K562 (cell line): ENCODE results near the gene RABL6. TPM values are rescaled to one million over a fixed set of nuclear protein-coding genes. Genes with fewer than 3 reads are reported as not detected.
A peak's percentile ranks its signal among the peaks of the same experiment; 100 is the strongest.

Source experiments
- ATAC-seq: fragments of 200-7000 bp; cut with Tn5 transposase; 3 replicates; pipeline ENCODE4 v1.9.1; 2020; ENCODE audit warnings: moderate library complexity
- BruUV-seq: library from RNA; stranded (reverse); fragments of 400-500 nt; replicated peaks from 2 replicates; lab custom pipeline; 2021; lab: Mats Ljungman, UMichigan
- CTCF ChIA-PET: fragments of 300-600 bp; formaldehyde crosslinking; extraction: SDS; loops from one replicate; lab custom pipeline; 2021; ENCODE audit warnings: low intra/inter-chr PET ratio; lab: Yijun Ruan, JAX
- POLR2A ChIA-PET: fragments of 300-600, 350-650 bp; sonication (Branson Sonifier 250); formaldehyde crosslinking; extraction: SDS; loops from one replicate; lab custom pipeline; 2021; ENCODE audit warnings: antibody characterized with exemption, inconsistent platforms; lab: Yijun Ruan, JAX
- DNase-seq, 4 experiments: peaks; one replicate each; pipeline versions ENCODE4 v3.0.0 to v3.0.0-alpha.2; 2011 to 2018; ENCODE audit warnings: low spot score in 3 of 4, mixed read lengths in 3 of 4; ENCODE audit errors: extremely low read depth in 1 of 4
- FAIRE-seq: peaks from 2 replicates; lab custom pipeline; 2011; peaks lifted over from hg19 to GRCh38; lab: Jason Lieb, UNC
- H2AFZ ChIP-seq: 2 replicates; pipeline ENCODE4 v1.6.0; 2011; ENCODE audit warnings: low read depth, low read length, control low read depth, inconsistent platforms
- H3K27ac ChIP-seq: fragments of 200-600 bp; 3 replicates; pipeline ENCODE4 v1.8.0; 2011; ENCODE audit warnings: low read depth, mild to moderate bottlenecking, control low read depth, inconsistent platforms, low read length, moderate library complexity, mixed read lengths; ENCODE audit errors: extremely low read depth
- H3K27me3 ChIP-seq, 2 experiments: fragments of 300-600 bp in 1 of 2; 2 replicates in 1 of 2; 3 replicates in 1 of 2; pipeline versions ENCODE4 v1.6.0 to v1.8.0; 2011; ENCODE audit warnings: inconsistent platforms in 2 of 2, low read length in 2 of 2, mild to moderate bottlenecking in 1 of 2, mixed read lengths in 1 of 2, moderate library complexity in 1 of 2; ENCODE audit not compliant: control insufficient read depth in 2 of 2, insufficient read depth in 2 of 2
- H3K36me3 ChIP-seq: fragments of 300-600 bp; 3 replicates; pipeline ENCODE4 v1.8.0; 2011; ENCODE audit warnings: mild to moderate bottlenecking, low read length, inconsistent platforms; ENCODE audit not compliant: control insufficient read depth, insufficient read depth
- H3K4me1 ChIP-seq, 2 experiments: fragments of 200-600 bp in 1 of 2; replicated peaks in 1 of 2; 2 replicates in 1 of 2; 3 replicates in 1 of 2; pipeline versions ENCODE4 v1.5.1 to v1.8.0; 2011; ENCODE audit warnings: inconsistent platforms in 2 of 2, low read length in 2 of 2, mild to moderate bottlenecking in 1 of 2, mixed read lengths in 1 of 2, moderate library complexity in 1 of 2; ENCODE audit not compliant: control insufficient read depth in 2 of 2, insufficient read depth in 2 of 2
- H3K4me2 ChIP-seq: 2 replicates; pipeline ENCODE4 v1.6.1; 2011; ENCODE audit warnings: low read length, control low read depth, inconsistent platforms, mixed read lengths; ENCODE audit not compliant: insufficient read depth
- H3K4me3 ChIP-seq: fragments of 200-600 bp; sonication (generic), shearing (Covaris generic); 2 replicates; pipeline ENCODE4 v1.5.1; 2016; ENCODE audit warnings: control low read depth, inconsistent platforms
- H3K79me2 ChIP-seq: fragments of 200-600 bp; 3 replicates; pipeline ENCODE4 v1.8.0; 2011; ENCODE audit warnings: low read length, inconsistent platforms; ENCODE audit not compliant: control insufficient read depth, insufficient read depth
- H3K9ac ChIP-seq, 2 experiments: 2 replicates each; pipeline versions ENCODE4 v1.6.0 to v1.6.1; 2011; ENCODE audit warnings: low read depth in 2 of 2, low read length in 2 of 2, control low read depth in 1 of 2, inconsistent platforms in 1 of 2, mild to moderate bottlenecking in 1 of 2, mixed read lengths in 1 of 2; ENCODE audit not compliant: insufficient read depth in 1 of 2
- H3K9me1 ChIP-seq: one replicate; pipeline ENCODE4 v1.6.0; 2011; ENCODE audit warnings: inconsistent platforms, mild to moderate bottlenecking, low read length, moderate library complexity; ENCODE audit not compliant: control insufficient read depth, insufficient read depth
- H3K9me3 ChIP-seq: replicated peaks from 2 replicates; pipeline ENCODE4 v1.5.1; 2011; ENCODE audit warnings: low read depth, low read length, inconsistent platforms; ENCODE audit not compliant: control insufficient read depth, insufficient read depth
- H4K20me1 ChIP-seq: replicated peaks from 2 replicates; pipeline ENCODE4 v1.6.1; 2011; ENCODE audit warnings: low read length, inconsistent platforms, mixed read lengths; ENCODE audit not compliant: control insufficient read depth, insufficient read depth
- ATF1 ChIP-seq, 2 experiments: fragments of 450-650 bp in 1 of 2; IDR thresholded peaks; 2 replicates each; pipeline ENCODE4 v1.6.1; 2016; ENCODE audit warnings: missing compliant biosample characterization in 1 of 2, missing genetic modification characterization in 1 of 2
- ATF7 ChIP-seq: fragments of 450-650 bp; IDR thresholded peaks from 2 replicates; pipeline ENCODE4 v1.7.1; 2014; ENCODE audit warnings: mild to moderate bottlenecking, moderate library complexity
- CBX5 ChIP-seq: IDR thresholded peaks from 2 replicates; pipeline ENCODE4 v1.6.1; 2014; ENCODE audit warnings: low read depth, borderline replicate concordance
- HDAC2 ChIP-seq: fragments of 450-650 bp; IDR thresholded peaks from 2 replicates; pipeline ENCODE4 v1.6.1; 2016; ENCODE audit warnings: mild to moderate bottlenecking
- HNRNPH1 ChIP-seq: fragments of 200-400 bp; formaldehyde crosslinking; optimal IDR thresholded peaks from 2 replicates; pipeline ENCODE3; 2017; ENCODE audit warnings: low read depth, mild to moderate bottlenecking, low read length, moderate library complexity
- JUN ChIP-seq, 2 experiments: sonication (generic) in 1 of 2; formaldehyde crosslinking in 1 of 2; IDR thresholded peaks; 2 replicates each; pipeline versions ENCODE4 v1.6.1 to v1.8.0; 2012 to 2022; ENCODE audit warnings: borderline replicate concordance in 2 of 2, mild to moderate bottlenecking in 2 of 2, improper control_type of control experiment in 1 of 2, low read depth in 1 of 2, low read length in 1 of 2, missing genetic modification reagents in 1 of 2
- LEF1 ChIP-seq: fragments of 450-650 bp; IDR thresholded peaks from 2 replicates; pipeline ENCODE4 v1.6.1; 2016; ENCODE audit warnings: mild to moderate bottlenecking
- MBD2 ChIP-seq: sonication (generic); IDR thresholded peaks from 2 replicates; pipeline ENCODE4 v1.6.1; 2016; ENCODE audit warnings: low read depth, borderline replicate concordance
- RAD51 ChIP-seq: fragments of 450-650 bp; IDR thresholded peaks from 2 replicates; pipeline ENCODE4 v1.7.1; 2016; ENCODE audit warnings: low read depth, mild to moderate bottlenecking, borderline replicate concordance
- SETDB1 ChIP-seq: IDR thresholded peaks from one replicate; pipeline ENCODE4 v1.6.1; 2012; ENCODE audit warnings: low read length, control low read depth, inconsistent platforms
- SOX6 ChIP-seq: fragments of 450-650 bp; IDR thresholded peaks from 2 replicates; pipeline ENCODE4 v1.6.1; 2014; ENCODE audit warnings: mild to moderate bottlenecking
- SUPT5H ChIP-seq: fragments of 450-650 bp; IDR thresholded peaks from 2 replicates; pipeline ENCODE4 v1.6.1; 2016
- TCFL5 ChIP-seq: fragments of 250-450 bp; sonication (Bioruptor Pico); conservative IDR thresholded peaks from 2 replicates; pipeline ENCODE4 v1.6.1; 2021; ENCODE audit warnings: mild to moderate bottlenecking, moderate library complexity, matching md5 sums
- TEAD4 ChIP-seq, 2 experiments: sonication (generic) in 1 of 2; formaldehyde crosslinking in 1 of 2; IDR thresholded peaks; 2 replicates each; pipeline versions ENCODE4 v1.6.1 to v1.8.0; 2012 to 2022; ENCODE audit warnings: borderline replicate concordance in 1 of 2, inconsistent platforms in 1 of 2, low read length in 1 of 2, mild to moderate bottlenecking in 1 of 2, missing genetic modification reagents in 1 of 2
- ZNF766 ChIP-seq: fragments of 200-800 bp; sonication (Bioruptor generic); conservative IDR thresholded peaks from 2 replicates; pipeline ENCODE4 v1.6.1; 2016; ENCODE audit warnings: missing genetic modification characterization, missing compliant biosample characterization
- WGBS: fragments of 100-300 bp; shearing (Covaris generic); methylation state at CpG from one replicate; pipeline ENCODE4 v1.1.6; 2016; ENCODE audit warnings: low coverage, mixed read lengths; ENCODE audit not compliant: insufficient coverage; ENCODE audit errors: missing lambda C conversion rate; 5-methylcytosine and 5-hydroxymethylcytosine counted together
- in situ Hi-C: fragments of 300-500 bp; cut with MboI; formaldehyde crosslinking; loops from 4 replicates; pipeline ENCODE4 v1.15.0; 2018; ENCODE audit warnings: inconsistent platforms, mixed read lengths
- intact Hi-C: fragments of 100-400 bp; cut with micrococcal nuclease; formaldehyde crosslinking; loops from 2 replicates; pipeline ENCODE4 v1.14.2; 2022
- polyA plus RNA-seq, 8 experiments: library from polyadenylated mRNA; depleted of rRNA in 4 of 8; stranded (reverse) in 5 of 8; unstranded in 3 of 8; fragments of >200 nt; fragmentation: Nextera tagmentation in 2 of 8; fragmentation: Illumina TruSeq in 1 of 8; extraction: Ambion mirVana in 2 of 8; extraction: Trizol in 1 of 8; gene quantifications; 2 replicates each; pipeline versions ENCODE4 v1.2.1 to v1.2.3, GENCODE V29; 2011 to 2014; ENCODE audit warnings: inconsistent platforms in 1 of 8, missing spikeins in 1 of 8
- total RNA-seq, 7 experiments: library from RNA; depleted of rRNA in 6 of 7; stranded (reverse); fragments of >200 nt in 6 of 7; fragmentation: Illumina TruSeq in 2 of 7; extraction: Trizol in 2 of 7; gene quantifications; 2 replicates each; pipeline versions ENCODE4 v1.2.1 to v1.2.3, GENCODE V29; 2011 to 2021; ENCODE audit warnings: low replicate concordance in 1 of 7
- TF ChIP-seq, protein P1 (sequence below): fragments of 250-450 bp; sonication (Bioruptor Pico); IDR thresholded peaks from 2 replicates; pipeline ENCODE4 v1.9.0; 2021; ENCODE audit warnings: mild to moderate bottlenecking
- TF ChIP-seq, protein P2 (sequence below): IDR thresholded peaks from 3 replicates; pipeline ENCODE4 v1.6.1; 2011; ENCODE audit warnings: borderline replicate concordance, mild to moderate bottlenecking, moderate library complexity; ENCODE audit not compliant: insufficient read length; ENCODE audit errors: extremely low read depth
- TF ChIP-seq, protein P3 (sequence below): IDR thresholded peaks from 2 replicates; pipeline ENCODE4 v1.6.1; 2014; ENCODE audit warnings: antibody characterized with exemption

Gene RABL6
- total and polyA plus RNA-seq, 9 of the 15 experiments (the other 6 are each of a cell fraction or from before 2014, with no cell fraction given), result 5.6 to 181 (median 84.5) TPM

GRCh38 chr9:136784997-136785361 lies 22.8 kb upstream of the RABL6 start:
- peak overlapping the region; percentile 72 for H3K27ac ChIP-seq
- H3K9me3 ChIP-seq, result no peaks in the 10 kb centered on the region
- peak; percentile 85 for FAIRE-seq
- H2AFZ ChIP-seq, result peak overlapping the region; percentile 41
- ChIA-PET POLR2A (interaction anchor here (0.6 kb wide), 1 partner anchor 18 kb away, joined by 3 read pairs; no protein-coding TSS in a partner anchor), CTCF (interaction anchor here (1.0 to 1.3 kb wide), 4 partner anchors 14 to 21 kb away, joined by 3 to 4 read pairs (median 3); no protein-coding TSS in a partner anchor)
- intact Hi-C loops (loop anchor here (1.0 to 10.0 kb wide), 3 partner anchors 19 to 460 kb away; partner anchors contain the start of genes C8G and TUBB4B), in situ Hi-C loops (loop anchor here (25.0 kb wide), 1 partner anchor 452 kb away; the partner anchor contains the start of genes CYSRT1, RNF224, SLC34A3 and TUBB4B)
- H4K20me1 ChIP-seq, result no peaks in the 10 kb centered on the region
- H3K4me2 ChIP-seq, result peak overlapping the region; percentile 39; the same call in 1 of the 2 replicates
- BruUV-seq, result no TSS peak
- H3K4me1 ChIP-seq, result peaks cover 35 to 45% of the 10 kb centered on the region in 2 experiments
- no peaks in the 10 kb centered on the region for H3K27me3 ChIP-seq
- H3K4me3 ChIP-seq, result no peak overlapping the region
- H3K9me1 ChIP-seq, result no peaks in the 10 kb centered on the region
- peak; percentile 84 for ATAC-seq
- WGBS, result 5% methylated on average over 6 of the region's 6 CpGs
- H3K79me2 ChIP-seq, result no peaks in the 10 kb centered on the region
- peak overlapping the region in 1 of 2 experiments; percentile 47; a peak in 2 of 4 replicates for H3K9ac ChIP-seq
- DNase-seq, result peak; percentile 40 to 92 (median 55)
- H3K36me3 ChIP-seq, result no peaks in the 10 kb centered on the region
- TF ChIP-seq ZNF766 (CRISPR knock-in tag), result peak; percentile 34; the same call in 1 of the 2 replicates
- TF ChIP-seq TEAD4 (IDR thresholded peaks at IDR 0.05; ENCODE audit: low read length), result 0 out of 2 replicates have a peak, but pooled peaks have one; percentile 13
- TF ChIP-seq TEAD4 (CRISPR knock-in tag; IDR thresholded peaks at IDR 0.05; ENCODE audit: borderline replicate concordance), result no peak
- TF ChIP-seq, protein P1, sequence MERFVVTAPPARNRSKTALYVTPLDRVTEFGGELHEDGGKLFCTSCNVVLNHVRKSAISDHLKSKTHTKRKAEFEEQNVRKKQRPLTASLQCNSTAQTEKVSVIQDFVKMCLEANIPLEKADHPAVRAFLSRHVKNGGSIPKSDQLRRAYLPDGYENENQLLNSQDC (CRISPR knock-in tag), result no peak
- TF ChIP-seq CBX5, result no peak
- TF ChIP-seq HNRNPH1, result no peak
- TF ChIP-seq, protein P2, sequence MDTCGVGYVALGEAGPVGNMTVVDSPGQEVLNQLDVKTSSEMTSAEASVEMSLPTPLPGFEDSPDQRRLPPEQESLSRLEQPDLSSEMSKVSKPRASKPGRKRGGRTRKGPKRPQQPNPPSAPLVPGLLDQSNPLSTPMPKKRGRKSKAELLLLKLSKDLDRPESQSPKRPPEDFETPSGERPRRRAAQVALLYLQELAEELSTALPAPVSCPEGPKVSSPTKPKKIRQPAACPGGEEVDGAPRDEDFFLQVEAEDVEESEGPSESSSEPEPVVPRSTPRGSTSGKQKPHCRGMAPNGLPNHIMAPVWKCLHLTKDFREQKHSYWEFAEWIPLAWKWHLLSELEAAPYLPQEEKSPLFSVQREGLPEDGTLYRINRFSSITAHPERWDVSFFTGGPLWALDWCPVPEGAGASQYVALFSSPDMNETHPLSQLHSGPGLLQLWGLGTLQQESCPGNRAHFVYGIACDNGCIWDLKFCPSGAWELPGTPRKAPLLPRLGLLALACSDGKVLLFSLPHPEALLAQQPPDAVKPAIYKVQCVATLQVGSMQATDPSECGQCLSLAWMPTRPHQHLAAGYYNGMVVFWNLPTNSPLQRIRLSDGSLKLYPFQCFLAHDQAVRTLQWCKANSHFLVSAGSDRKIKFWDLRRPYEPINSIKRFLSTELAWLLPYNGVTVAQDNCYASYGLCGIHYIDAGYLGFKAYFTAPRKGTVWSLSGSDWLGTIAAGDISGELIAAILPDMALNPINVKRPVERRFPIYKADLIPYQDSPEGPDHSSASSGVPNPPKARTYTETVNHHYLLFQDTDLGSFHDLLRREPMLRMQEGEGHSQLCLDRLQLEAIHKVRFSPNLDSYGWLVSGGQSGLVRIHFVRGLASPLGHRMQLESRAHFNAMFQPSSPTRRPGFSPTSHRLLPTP, result no peak
- no peak for TF ChIP-seq ATF1 (CRISPR knock-in tag; IDR thresholded peaks at IDR 0.05)
- peak; percentile 51; the same call in 1 of the 2 replicates for TF ChIP-seq ATF1 (tag; IDR thresholded peaks at IDR 0.05)
- peak; percentile 63; the same call in 1 of the 2 replicates for TF ChIP-seq RAD51
- peak; percentile 83 for TF ChIP-seq JUN (IDR thresholded peaks at IDR 0.05; ENCODE audit: borderline replicate concordance, low read depth, low read length)
- no peak for TF ChIP-seq JUN (CRISPR knock-in tag; IDR thresholded peaks at IDR 0.05; ENCODE audit: borderline replicate concordance)
- TF ChIP-seq SUPT5H, result 0 out of 2 replicates have a peak, but pooled peaks have one; percentile 47
- 0 out of 2 replicates have a peak, but pooled peaks have one; percentile 24 for TF ChIP-seq MBD2
- TF ChIP-seq HDAC2, result 0 out of 2 replicates have a peak, but pooled peaks have one; percentile 65
- 0 out of 2 replicates have a peak, but pooled peaks have one; percentile 41 for TF ChIP-seq LEF1
- TF ChIP-seq SETDB1, result no peak
- peak; percentile 67 for TF ChIP-seq SOX6
- TF ChIP-seq, protein P3, sequence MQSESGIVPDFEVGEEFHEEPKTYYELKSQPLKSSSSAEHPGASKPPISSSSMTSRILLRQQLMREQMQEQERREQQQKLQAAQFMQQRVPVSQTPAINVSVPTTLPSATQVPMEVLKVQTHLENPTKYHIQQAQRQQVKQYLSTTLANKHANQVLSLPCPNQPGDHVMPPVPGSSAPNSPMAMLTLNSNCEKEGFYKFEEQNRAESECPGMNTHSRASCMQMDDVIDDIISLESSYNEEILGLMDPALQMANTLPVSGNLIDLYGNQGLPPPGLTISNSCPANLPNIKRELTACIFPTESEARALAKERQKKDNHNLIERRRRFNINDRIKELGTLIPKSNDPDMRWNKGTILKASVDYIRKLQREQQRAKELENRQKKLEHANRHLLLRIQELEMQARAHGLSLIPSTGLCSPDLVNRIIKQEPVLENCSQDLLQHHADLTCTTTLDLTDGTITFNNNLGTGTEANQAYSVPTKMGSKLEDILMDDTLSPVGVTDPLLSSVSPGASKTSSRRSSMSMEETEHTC, result peak; percentile 61; the same call in 1 of the 2 replicates
- TF ChIP-seq TCFL5 (CRISPR knock-in tag), result no peak
- TF ChIP-seq ATF7, result peak; percentile 64
